ENCODE measurements around the gene YLPM1.

YLPM1 gene, protein sequence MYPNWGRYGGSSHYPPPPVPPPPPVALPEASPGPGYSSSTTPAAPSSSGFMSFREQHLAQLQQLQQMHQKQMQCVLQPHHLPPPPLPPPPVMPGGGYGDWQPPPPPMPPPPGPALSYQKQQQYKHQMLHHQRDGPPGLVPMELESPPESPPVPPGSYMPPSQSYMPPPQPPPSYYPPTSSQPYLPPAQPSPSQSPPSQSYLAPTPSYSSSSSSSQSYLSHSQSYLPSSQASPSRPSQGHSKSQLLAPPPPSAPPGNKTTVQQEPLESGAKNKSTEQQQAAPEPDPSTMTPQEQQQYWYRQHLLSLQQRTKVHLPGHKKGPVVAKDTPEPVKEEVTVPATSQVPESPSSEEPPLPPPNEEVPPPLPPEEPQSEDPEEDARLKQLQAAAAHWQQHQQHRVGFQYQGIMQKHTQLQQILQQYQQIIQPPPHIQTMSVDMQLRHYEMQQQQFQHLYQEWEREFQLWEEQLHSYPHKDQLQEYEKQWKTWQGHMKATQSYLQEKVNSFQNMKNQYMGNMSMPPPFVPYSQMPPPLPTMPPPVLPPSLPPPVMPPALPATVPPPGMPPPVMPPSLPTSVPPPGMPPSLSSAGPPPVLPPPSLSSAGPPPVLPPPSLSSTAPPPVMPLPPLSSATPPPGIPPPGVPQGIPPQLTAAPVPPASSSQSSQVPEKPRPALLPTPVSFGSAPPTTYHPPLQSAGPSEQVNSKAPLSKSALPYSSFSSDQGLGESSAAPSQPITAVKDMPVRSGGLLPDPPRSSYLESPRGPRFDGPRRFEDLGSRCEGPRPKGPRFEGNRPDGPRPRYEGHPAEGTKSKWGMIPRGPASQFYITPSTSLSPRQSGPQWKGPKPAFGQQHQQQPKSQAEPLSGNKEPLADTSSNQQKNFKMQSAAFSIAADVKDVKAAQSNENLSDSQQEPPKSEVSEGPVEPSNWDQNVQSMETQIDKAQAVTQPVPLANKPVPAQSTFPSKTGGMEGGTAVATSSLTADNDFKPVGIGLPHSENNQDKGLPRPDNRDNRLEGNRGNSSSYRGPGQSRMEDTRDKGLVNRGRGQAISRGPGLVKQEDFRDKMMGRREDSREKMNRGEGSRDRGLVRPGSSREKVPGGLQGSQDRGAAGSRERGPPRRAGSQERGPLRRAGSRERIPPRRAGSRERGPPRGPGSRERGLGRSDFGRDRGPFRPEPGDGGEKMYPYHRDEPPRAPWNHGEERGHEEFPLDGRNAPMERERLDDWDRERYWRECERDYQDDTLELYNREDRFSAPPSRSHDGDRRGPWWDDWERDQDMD (N-terminal part only)

DNA sequence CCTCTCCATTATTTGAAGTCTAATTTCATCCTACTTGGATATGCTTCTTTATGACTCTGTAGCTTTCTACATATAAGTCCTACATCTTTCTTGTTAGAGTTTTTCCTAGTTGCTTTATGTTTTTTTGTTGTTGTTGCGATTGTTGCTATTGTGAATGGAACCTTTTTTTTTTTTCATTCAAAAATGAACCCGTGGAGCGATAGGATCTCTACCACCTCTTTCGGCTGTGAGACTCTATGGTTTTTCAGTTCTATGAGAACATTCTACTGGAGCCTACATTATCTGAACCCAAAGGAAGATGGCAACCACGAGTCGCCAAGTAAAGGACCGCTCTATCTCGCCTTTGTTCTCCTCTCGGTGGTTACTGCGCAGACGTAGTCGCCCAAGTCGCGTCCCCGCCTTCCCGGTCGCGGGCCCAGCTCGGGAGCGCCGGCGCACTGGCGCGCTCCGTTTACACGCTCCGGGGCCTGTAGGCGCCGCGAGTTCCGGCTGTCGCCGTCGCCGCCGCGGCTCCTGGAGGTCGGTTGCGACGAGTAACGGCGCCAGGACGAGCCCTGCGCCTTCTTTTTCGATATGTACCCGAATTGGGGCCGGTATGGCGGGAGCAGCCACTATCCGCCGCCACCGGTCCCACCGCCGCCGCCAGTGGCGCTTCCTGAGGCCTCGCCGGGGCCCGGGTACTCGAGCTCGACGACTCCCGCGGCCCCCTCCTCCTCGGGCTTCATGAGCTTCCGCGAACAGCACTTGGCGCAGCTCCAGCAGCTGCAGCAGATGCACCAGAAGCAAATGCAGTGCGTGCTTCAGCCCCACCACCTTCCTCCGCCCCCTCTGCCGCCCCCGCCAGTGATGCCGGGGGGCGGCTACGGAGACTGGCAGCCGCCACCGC, at the start of gene YLPM1:
Gene YLPM1, plus strand, starts transcription at position 400 of the 886 bp plus-strand sequence. Its CDS starts 174 bp downstream, at position 574.
- Histone ChIP-seq H3K27ac (ENCODE audit: low read depth, low read length) (peak within 1 kb of the TSS; percentile 84), H3K4me3 (ENCODE audit: low read depth in 1 of 5, low read length in 5 of 5) (peak within 1 kb of the TSS; percentile 81 to 92 (median 86)), H3K27me3 (ENCODE audit: control insufficient read depth in 5 of 5, insufficient read depth in 4 of 5, low read length in 5 of 5) (no peaks in the 10 kb centered on the region), H3K9me3 (ENCODE audit: control insufficient read depth in 5 of 5, low read length in 5 of 5) (no peaks in the 10 kb centered on the region), H3K36me3 (ENCODE audit: control insufficient read depth in 5 of 5, insufficient read depth in 5 of 5, low read length in 5 of 5) (no peaks in the 10 kb centered on the region), H3K9ac (ENCODE audit: low read length in 5 of 5) (peak within 1 kb of the TSS; percentile 84 to 98 (median 95)), H3K4me1 (ENCODE audit: control insufficient read depth in 5 of 5, insufficient read depth in 5 of 5, low read length in 5 of 5) (peaks cover 6 to 49% (median 42%) of the 10 kb centered on the region in 5 donors)

DNA sequence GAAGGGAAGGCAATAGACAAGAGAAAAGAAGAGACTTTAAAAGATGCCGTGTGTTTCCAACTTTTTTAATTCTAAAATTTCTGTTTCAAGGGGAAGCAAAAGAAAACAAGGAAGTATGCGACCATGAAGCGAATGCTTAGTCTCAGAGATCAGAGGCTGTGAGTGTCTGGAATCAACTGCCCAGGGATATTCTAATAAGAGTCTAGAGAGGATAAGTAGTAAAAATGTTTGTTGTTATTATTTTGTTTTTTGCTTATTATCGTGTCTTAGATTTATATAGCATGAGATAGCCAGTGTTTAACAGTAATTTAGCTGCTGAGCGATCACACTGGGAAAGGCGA, 49.8 kb upstream of the YLPM1 start:
- Histone ChIP-seq H3K4me1 (ENCODE audit: control insufficient read depth in 5 of 5, insufficient read depth in 5 of 5, low read length in 5 of 5) (peaks cover 8 to 30% (median 21%) of the 10 kb centered on the region in 5 donors), H3K4me3 (ENCODE audit: low read depth in 1 of 5, low read length in 5 of 5) (peak overlapping the region; percentile 79 to 93 (median 86)), H3K9me3 (ENCODE audit: control insufficient read depth in 5 of 5, low read length in 5 of 5) (no peaks in the 10 kb centered on the region), H3K9ac (ENCODE audit: low read length in 5 of 5) (peak overlapping the region; percentile 88 to 98 (median 94)), H3K27ac (ENCODE audit: low read depth, low read length) (peak overlapping the region; percentile 59), H3K36me3 (ENCODE audit: control insufficient read depth in 5 of 5, insufficient read depth in 5 of 5, low read length in 5 of 5) (peaks cover 13 to 26% (median 19%) of the 10 kb centered on the region in 5 donors), H3K27me3 (ENCODE audit: control insufficient read depth in 5 of 5, insufficient read depth in 4 of 5, low read length in 5 of 5) (peaks cover 0 to 2% (median 0%) of the 10 kb centered on the region in 5 donors)

DNA sequence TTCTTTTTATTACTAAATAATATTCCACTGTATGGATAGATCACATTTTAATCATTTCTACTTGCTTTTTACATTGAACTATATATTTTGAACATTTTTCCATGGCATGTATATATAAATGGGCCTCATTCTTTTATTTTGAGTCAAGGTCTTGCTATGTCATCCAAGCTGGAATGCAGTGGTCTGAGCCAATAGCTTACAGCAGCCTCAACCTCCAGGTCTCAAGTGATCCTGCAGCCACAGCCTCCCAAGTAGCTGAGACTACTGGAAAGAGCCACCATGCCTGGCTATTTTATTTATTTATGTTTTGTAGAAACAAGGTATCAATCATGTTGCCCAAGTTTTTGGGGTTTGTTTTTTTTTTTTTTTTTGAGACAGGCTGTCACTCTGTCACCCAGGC, 42.6 kb upstream of the YLPM1 start:
- no peak overlapping the region for H3K4me3 ChIP-seq (ENCODE audit: low read depth in 1 of 5, low read length in 5 of 5)
- H3K27ac ChIP-seq (ENCODE audit: low read depth, low read length), result no peak overlapping the region
- peaks cover 0 to 10% (median 4%) of the 10 kb centered on the region in 5 donors for H3K4me1 ChIP-seq (ENCODE audit: control insufficient read depth in 5 of 5, insufficient read depth in 5 of 5, low read length in 5 of 5)
- H3K27me3 ChIP-seq (ENCODE audit: control insufficient read depth in 5 of 5, insufficient read depth in 4 of 5, low read length in 5 of 5), result no peaks in the 10 kb centered on the region
- no peaks in the 10 kb centered on the region for H3K9me3 ChIP-seq (ENCODE audit: control insufficient read depth in 5 of 5, low read length in 5 of 5)
- H3K36me3 ChIP-seq (ENCODE audit: control insufficient read depth in 5 of 5, insufficient read depth in 5 of 5, low read length in 5 of 5), result peaks cover 19 to 60% (median 27%) of the 10 kb centered on the region in 5 donors
- H3K9ac ChIP-seq (ENCODE audit: low read length in 5 of 5), result no peak overlapping the region

DNA sequence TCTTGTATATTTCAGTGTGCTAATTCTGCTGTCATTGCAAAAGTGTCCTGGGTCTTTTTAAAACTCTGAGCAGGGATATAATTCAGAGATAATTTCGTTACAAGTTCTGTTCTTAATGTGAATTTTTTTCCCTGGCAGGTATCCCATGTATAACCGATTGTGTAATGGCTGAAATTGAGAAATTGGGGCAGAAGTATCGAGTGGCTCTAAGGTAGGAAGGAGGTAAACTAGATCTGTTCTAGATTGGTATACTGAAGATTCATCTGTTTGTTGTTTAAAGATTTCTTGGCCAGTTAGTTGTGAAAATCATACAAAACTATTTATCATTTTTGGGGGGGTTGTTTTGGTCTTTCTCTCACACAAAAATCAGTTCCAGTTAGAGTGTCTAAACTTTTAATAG, 40.0 kb upstream of the YLPM1 start:
- Histone ChIP-seq H3K9me3 (ENCODE audit: control insufficient read depth in 5 of 5, low read length in 5 of 5) (no peaks in the 10 kb centered on the region), H3K4me1 (ENCODE audit: control insufficient read depth in 5 of 5, insufficient read depth in 5 of 5, low read length in 5 of 5) (peaks cover 0 to 10% (median 4%) of the 10 kb centered on the region in 5 donors), H3K36me3 (ENCODE audit: control insufficient read depth in 5 of 5, insufficient read depth in 5 of 5, low read length in 5 of 5) (peaks cover 1 to 44% (median 20%) of the 10 kb centered on the region in 5 donors), H3K4me3 (ENCODE audit: low read depth in 1 of 5, low read length in 5 of 5) (no peak overlapping the region), H3K27me3 (ENCODE audit: control insufficient read depth in 5 of 5, insufficient read depth in 4 of 5, low read length in 5 of 5) (no peaks in the 10 kb centered on the region), H3K9ac (ENCODE audit: low read length in 5 of 5) (peak overlapping the region in 1 of 5 donors; percentile 25), H3K27ac (ENCODE audit: low read depth, low read length) (peak overlapping the region; percentile 33)

DNA sequence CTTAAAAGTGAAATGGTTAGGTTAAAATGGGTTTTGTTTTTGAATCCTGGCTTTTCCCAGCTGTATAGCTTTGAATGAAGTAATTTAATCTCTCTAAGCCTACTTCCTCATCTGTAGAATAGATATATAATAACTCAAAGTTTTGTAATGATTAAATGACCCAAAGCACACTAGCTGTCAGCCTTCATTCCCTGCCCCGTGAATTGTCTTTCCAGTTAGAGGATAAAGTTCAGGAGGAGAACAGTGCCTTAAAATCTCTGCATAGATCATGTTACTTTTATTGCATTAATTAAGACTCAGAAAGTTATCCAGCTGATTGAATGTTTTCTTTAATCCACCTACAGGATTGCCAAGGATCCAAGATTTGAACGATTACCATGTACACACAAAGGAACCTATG, 30.7 kb upstream of the YLPM1 start:
- Histone ChIP-seq H3K4me3 (ENCODE audit: low read depth in 1 of 5, low read length in 5 of 5) (no peak overlapping the region), H3K27ac (ENCODE audit: low read depth, low read length) (no peak overlapping the region), H3K4me1 (ENCODE audit: control insufficient read depth in 5 of 5, insufficient read depth in 5 of 5, low read length in 5 of 5) (no peaks in the 10 kb centered on the region), H3K9me3 (ENCODE audit: control insufficient read depth in 5 of 5, low read length in 5 of 5) (no peaks in the 10 kb centered on the region), H3K36me3 (ENCODE audit: control insufficient read depth in 5 of 5, insufficient read depth in 5 of 5, low read length in 5 of 5) (peaks cover 24 to 52% (median 46%) of the 10 kb centered on the region in 5 donors), H3K27me3 (ENCODE audit: control insufficient read depth in 5 of 5, insufficient read depth in 4 of 5, low read length in 5 of 5) (no peaks in the 10 kb centered on the region), H3K9ac (ENCODE audit: low read length in 5 of 5) (peak overlapping the region in 1 of 5 donors; percentile 40)

DNA sequence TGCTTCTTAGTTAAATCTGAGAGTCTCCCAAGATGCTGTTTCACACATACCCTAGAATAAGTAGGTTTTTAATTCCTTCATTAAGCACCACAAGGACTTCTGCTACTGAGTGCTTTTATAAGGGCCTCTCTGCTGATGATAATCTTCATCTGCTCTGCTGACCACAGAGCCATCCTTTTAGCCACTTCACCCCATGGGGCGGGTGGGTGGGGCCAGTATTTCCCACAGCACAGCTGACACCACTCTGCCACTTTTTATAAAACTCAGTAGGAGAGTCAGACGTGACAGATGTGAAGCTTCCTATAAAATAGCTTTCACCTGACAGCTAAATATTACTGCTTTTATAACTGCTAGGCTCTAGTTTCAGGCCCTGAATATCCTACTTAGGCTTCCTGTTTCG, 29.9 kb upstream of the YLPM1 start:
- H3K4me1 ChIP-seq (ENCODE audit: control insufficient read depth in 5 of 5, insufficient read depth in 5 of 5, low read length in 5 of 5), result no peaks in the 10 kb centered on the region
- peaks cover 24 to 55% (median 46%) of the 10 kb centered on the region in 5 donors for H3K36me3 ChIP-seq (ENCODE audit: control insufficient read depth in 5 of 5, insufficient read depth in 5 of 5, low read length in 5 of 5)
- H3K4me3 ChIP-seq (ENCODE audit: low read depth in 1 of 5, low read length in 5 of 5), result no peak overlapping the region
- no peaks in the 10 kb centered on the region for H3K27me3 ChIP-seq (ENCODE audit: control insufficient read depth in 5 of 5, insufficient read depth in 4 of 5, low read length in 5 of 5)
- H3K9me3 ChIP-seq (ENCODE audit: control insufficient read depth in 5 of 5, low read length in 5 of 5), result no peaks in the 10 kb centered on the region
- no peak overlapping the region for H3K9ac ChIP-seq (ENCODE audit: low read length in 5 of 5)
- no peak overlapping the region for H3K27ac ChIP-seq (ENCODE audit: low read depth, low read length)

DNA sequence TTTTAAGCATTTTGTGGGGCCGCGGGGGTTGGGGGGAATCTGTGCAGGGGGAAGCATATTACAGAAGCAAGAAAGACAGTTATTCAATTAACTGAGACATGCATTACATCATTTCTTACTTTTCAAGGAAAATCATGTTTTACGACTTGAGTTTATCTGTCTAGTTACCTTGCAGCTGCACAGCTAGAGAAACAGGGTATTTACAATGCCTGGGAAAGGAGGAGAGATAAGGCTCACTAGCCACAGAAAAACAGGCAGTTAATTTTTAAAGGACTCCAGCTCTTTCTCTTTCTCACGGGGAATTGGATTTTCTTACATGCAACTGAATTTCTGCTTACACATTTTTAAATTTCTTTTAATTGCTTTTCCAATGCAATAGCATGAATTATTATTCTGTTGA, 28.0 kb upstream of the YLPM1 start:
- Histone ChIP-seq H3K27ac (ENCODE audit: low read depth, low read length) (no peak overlapping the region), H3K27me3 (ENCODE audit: control insufficient read depth in 5 of 5, insufficient read depth in 4 of 5, low read length in 5 of 5) (no peaks in the 10 kb centered on the region), H3K9me3 (ENCODE audit: control insufficient read depth in 5 of 5, low read length in 5 of 5) (no peaks in the 10 kb centered on the region), H3K36me3 (ENCODE audit: control insufficient read depth in 5 of 5, insufficient read depth in 5 of 5, low read length in 5 of 5) (peaks cover 24 to 63% (median 52%) of the 10 kb centered on the region in 5 donors), H3K4me3 (ENCODE audit: low read depth in 1 of 5, low read length in 5 of 5) (no peak overlapping the region), H3K9ac (ENCODE audit: low read length in 5 of 5) (no peak overlapping the region), H3K4me1 (ENCODE audit: control insufficient read depth in 5 of 5, insufficient read depth in 5 of 5, low read length in 5 of 5) (no peaks in the 10 kb centered on the region)

DNA sequence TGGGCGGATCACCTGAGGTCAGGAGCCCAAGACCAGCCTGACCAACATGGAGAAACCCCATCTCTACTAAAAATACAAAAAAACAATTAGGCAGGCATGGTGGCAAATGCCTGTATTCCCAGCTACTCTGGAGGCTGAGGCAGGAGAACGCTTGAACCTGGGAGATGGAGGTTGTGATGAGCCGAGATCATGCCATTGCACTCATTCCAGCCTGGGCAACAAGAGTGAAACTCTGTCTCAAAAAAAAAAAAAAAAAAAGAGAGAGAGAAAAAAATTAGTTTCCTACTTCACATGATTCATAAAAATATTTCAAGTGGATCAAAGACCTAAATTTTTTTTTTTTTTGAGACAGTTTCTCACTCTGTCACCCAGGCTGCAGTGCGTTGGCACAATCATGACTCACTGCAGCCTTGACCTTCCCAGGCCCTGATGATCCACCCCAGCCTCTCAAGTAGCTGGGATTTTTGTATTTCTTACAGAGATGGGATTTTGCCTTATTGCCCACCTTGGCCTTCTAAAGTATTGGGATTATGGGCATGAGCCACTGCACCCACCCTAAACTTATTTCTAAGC, 25.3 kb upstream of the YLPM1 start:
- Histone ChIP-seq H3K27me3 (ENCODE audit: control insufficient read depth in 5 of 5, insufficient read depth in 4 of 5, low read length in 5 of 5) (no peaks in the 10 kb centered on the region), H3K27ac (ENCODE audit: low read depth, low read length) (no peak overlapping the region), H3K4me3 (ENCODE audit: low read depth in 1 of 5, low read length in 5 of 5) (no peak overlapping the region), H3K9me3 (ENCODE audit: control insufficient read depth in 5 of 5, low read length in 5 of 5) (no peaks in the 10 kb centered on the region), H3K4me1 (ENCODE audit: control insufficient read depth in 5 of 5, insufficient read depth in 5 of 5, low read length in 5 of 5) (no peaks in the 10 kb centered on the region), H3K9ac (ENCODE audit: low read length in 5 of 5) (no peak overlapping the region), H3K36me3 (ENCODE audit: control insufficient read depth in 5 of 5, insufficient read depth in 5 of 5, low read length in 5 of 5) (peaks cover 20 to 51% (median 42%) of the 10 kb centered on the region in 5 donors)
